ENCODE measurements around the gene PTPRZ1. TPM values are rescaled to one million over a fixed set of nuclear protein-coding genes. Genes with fewer than 3 reads are reported as not detected.

PTPRZ1 gene
- total RNA-seq, 2 donors from 2014 or later = 1.4 to 4.4 TPM

GRCh38 chr7:122038134-122038533 is 165.2 kb downstream of the PTPRZ1 start:
- no peaks in the 10 kb centered on the region for H3K9me3 ChIP-seq
- H3K27me3 ChIP-seq (replicated peaks; ENCODE audit: insufficient read depth) = no peaks in the 10 kb centered on the region
- no peak overlapping the region for H3K4me3 ChIP-seq
- intact Hi-C loops (cut with DNase I) = no loop called here
- no peaks in the 10 kb centered on the region for H3K4me1 ChIP-seq (replicated peaks)
- 84% methylated on average over 3 of the region's 3 CpGs for WGBS
- DNase-seq (ENCODE audit: low spot score) = no peak
- no peaks in the 10 kb centered on the region for H3K36me3 ChIP-seq
- TF ChIP-seq POLR2AphosphoS5 (IDR thresholded peaks at IDR 0.05) (no peak), POLR2A (IDR thresholded peaks at IDR 0.05) (no peak), CTCF (IDR thresholded peaks at IDR 0.05) (no peak)
- H3K27ac ChIP-seq = no peak overlapping the region

DNA sequence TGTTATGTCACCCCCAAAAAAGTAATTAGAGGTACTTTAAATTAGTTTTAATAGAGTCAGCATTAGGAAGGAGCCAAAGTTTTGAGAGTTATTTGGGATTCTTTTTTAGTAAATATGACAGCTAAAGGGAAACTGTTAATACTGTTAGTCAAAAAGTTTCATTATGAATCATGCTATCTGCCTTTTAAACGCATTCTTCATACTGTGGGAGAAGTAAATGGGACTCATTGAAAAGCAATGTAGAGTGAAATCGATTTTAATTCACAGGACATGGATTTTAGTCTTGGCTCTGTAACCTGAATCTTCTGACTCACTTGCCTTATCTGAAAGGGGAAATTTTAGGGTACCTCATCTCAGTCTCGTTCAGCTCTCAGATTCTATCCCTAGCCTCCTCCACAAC is 165.9 kb downstream of the PTPRZ1 start:
- intact Hi-C loops (cut with DNase I) = no loop called here
- Histone ChIP-seq H3K9me3 (no peaks in the 10 kb centered on the region), H3K36me3 (no peaks in the 10 kb centered on the region), H3K27me3 (replicated peaks; ENCODE audit: insufficient read depth) (no peaks in the 10 kb centered on the region), H3K27ac (no peak overlapping the region), H3K4me1 (replicated peaks) (no peaks in the 10 kb centered on the region), H3K4me3 (no peak overlapping the region)
- no peak for TF ChIP-seq POLR2AphosphoS5 (IDR thresholded peaks at IDR 0.05)
- 89% methylated on average over 3 of the region's 3 CpGs for WGBS
- DNase-seq (ENCODE audit: low spot score) = no peak

DNA sequence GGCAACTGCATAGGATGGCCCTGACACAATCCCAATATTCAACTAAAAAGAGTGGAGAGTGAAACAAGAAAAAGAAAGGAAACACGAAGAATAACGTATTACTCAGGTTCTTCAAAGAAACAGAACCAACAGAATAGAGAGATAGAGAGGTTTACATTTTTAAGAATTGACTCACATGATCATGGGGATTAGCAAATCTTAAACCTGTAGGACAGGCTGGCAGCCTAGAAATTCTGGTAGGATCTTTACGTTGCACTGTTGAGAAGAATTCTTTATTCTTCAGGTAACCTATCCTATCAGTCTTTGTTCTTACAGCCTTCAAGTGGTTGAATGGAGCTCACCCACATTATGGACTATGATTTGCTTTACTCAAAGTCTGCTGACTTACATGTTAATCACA is 167.2 kb downstream of the PTPRZ1 start:
- H3K36me3 ChIP-seq = no peaks in the 10 kb centered on the region
- 80% methylated on average over 3 of the region's 3 CpGs for WGBS
- H3K27me3 ChIP-seq (replicated peaks; ENCODE audit: insufficient read depth) = no peaks in the 10 kb centered on the region
- no peaks in the 10 kb centered on the region for H3K9me3 ChIP-seq
- no peak for DNase-seq (ENCODE audit: low spot score)
- no peak for TF ChIP-seq POLR2A (IDR thresholded peaks at IDR 0.05)
- no peak for TF ChIP-seq POLR2AphosphoS5 (IDR thresholded peaks at IDR 0.05)
- no peak for TF ChIP-seq CTCF (IDR thresholded peaks at IDR 0.05)
- intact Hi-C loops (cut with DNase I) = no loop called here
- no peak overlapping the region for H3K27ac ChIP-seq
- H3K4me3 ChIP-seq = no peak overlapping the region
- no peaks in the 10 kb centered on the region for H3K4me1 ChIP-seq (replicated peaks)

GRCh38 chr7:122046402-122046801 is 173.4 kb downstream of the PTPRZ1 start:
- Histone ChIP-seq H3K4me1 (replicated peaks) (no peaks in the 10 kb centered on the region), H3K27ac (no peak overlapping the region), H3K27me3 (replicated peaks; ENCODE audit: insufficient read depth) (no peaks in the 10 kb centered on the region), H3K9me3 (no peaks in the 10 kb centered on the region), H3K36me3 (no peaks in the 10 kb centered on the region), H3K4me3 (no peak overlapping the region)
- no peak for DNase-seq (ENCODE audit: low spot score)
- 91% methylated on average over 3 of the region's 3 CpGs for WGBS
- intact Hi-C loops (cut with DNase I) = no loop called here
- TF ChIP-seq POLR2AphosphoS5 (IDR thresholded peaks at IDR 0.05) (no peak), POLR2A (IDR thresholded peaks at IDR 0.05) (no peak), CTCF (IDR thresholded peaks at IDR 0.05) (no peak)

DNA sequence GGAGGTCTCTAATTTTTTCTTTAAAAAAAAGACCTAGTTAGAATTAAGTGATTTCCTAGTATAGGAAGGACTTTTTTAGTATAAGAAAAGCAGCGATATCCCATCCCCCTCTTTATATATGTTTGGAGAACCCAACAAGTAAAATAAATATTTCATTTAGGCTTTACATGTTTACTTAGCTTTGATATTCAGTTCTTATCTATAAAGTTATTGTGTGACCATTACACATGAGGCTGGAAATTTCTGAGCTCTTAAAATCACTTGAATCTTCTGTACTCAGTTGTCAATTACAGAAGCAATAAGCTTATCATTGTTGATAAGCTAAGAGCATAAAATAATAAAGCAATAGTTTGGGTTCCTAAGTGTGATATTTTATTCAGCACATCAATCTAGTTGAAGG is 181.4 kb downstream of the PTPRZ1 start:
- Histone ChIP-seq H3K4me1 (replicated peaks) (no peaks in the 10 kb centered on the region), H3K4me3 (no peak overlapping the region), H3K9me3 (no peaks in the 10 kb centered on the region), H3K36me3 (no peaks in the 10 kb centered on the region), H3K27me3 (replicated peaks; ENCODE audit: insufficient read depth) (no peaks in the 10 kb centered on the region), H3K27ac (no peak overlapping the region)
- no peak for DNase-seq (ENCODE audit: low spot score)
- WGBS = 71% methylated on average over 1 of the region's 1 CpG
- no peak for TF ChIP-seq POLR2AphosphoS5 (IDR thresholded peaks at IDR 0.05)
- TF ChIP-seq POLR2A (IDR thresholded peaks at IDR 0.05) = no peak
- no peak for TF ChIP-seq CTCF (IDR thresholded peaks at IDR 0.05)
- intact Hi-C loops (cut with DNase I) = no loop called here

Measured in prostate gland (tissue), 2 donors.